ENCODE results near the gene ZNF429.
"Not testable (repeated sequence)": the region's sequence is repeated elsewhere in the genome, so short reads cannot be mapped to it uniquely, and the experiment has no call there.

The ZNF429 gene

DNA sequence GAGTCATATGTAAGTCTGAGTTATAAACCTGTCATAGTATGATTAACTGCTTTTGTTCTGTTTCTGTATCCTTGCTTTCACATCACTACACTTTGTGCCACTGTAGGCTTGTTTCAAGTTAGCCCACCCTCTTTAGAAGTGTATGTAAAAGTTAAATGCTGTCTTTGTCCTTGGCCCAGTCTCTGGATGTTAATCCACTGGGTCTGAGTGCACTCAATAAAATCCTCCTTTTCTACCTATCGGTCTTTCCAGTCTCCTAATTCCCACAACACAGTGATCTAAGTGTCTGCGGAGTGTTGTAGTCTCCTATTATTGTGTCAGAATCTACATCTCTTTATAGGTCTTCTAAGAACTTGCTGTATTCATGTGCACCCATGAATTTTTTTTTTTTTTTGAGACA lies 14.1 kb downstream of the ZNF429 start:
- DNase-seq: no peak

DNA sequence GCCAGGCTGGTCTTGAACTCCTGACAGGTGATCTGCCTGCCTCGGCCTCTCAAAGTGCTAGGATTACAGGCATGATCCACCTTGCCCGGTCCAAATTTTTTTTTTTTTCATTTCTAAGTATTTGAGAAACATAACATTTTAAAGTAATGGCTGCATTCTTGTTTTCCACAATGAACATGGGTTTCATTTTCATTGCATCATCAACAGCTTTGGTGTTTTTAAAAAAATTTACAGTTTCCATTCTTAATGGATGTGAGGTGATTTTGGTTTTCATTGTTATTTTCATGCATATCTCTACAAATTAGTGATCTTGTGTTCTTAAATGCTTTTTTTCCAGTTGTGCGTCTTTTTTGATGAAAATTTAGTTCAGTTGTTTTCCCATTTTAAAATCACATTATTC lies 27.5 kb downstream of the ZNF429 start:
- no peak for DNase-seq

DNA sequence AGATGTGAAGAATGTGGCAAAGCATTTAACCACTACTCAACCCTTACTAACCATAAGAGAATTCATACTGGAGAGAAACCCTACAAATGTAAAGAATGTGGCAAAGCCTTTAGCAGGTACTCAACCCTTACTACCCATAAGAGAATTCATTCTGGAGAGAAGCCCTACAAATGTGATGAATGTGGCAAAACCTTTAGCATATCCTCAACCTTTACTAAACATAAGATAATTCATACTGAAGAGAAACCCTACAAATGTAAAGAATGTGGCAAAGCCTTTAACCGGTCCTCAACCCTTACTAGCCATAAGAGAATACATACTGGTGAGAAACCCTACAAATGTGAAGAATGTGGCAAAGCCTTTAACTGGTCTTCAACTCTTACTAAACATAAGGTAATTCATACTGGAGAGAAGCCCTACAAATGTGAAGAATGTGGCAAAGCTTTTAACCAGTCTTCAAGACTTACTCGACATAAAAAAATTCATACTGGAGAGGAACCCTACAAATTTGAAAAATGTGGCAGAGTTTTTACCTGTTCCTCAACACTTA lies 31.4 kb downstream of the ZNF429 start:
- DNase-seq: not testable (repeated sequence)

DNA sequence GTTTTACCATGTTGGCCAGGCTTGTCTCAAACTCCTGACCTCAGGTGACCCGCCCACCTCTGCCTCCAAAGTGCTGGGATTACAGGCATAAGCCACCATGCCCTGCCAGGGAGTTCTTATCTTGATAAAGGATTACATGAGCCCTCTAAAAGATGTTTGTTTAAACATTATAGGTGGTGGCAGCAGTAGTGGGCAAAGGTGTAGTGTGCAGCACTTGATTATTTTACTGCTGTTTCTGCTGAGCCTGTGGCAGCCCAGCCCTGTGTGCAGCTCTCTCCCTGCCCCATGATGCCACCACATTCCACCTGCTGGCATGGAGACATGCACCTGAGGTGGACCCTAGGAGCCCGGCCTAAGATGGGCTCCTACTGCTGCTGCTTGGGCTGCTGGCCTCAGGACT lies 54.0 kb downstream of the ZNF429 start:
- no peak for DNase-seq

DNA sequence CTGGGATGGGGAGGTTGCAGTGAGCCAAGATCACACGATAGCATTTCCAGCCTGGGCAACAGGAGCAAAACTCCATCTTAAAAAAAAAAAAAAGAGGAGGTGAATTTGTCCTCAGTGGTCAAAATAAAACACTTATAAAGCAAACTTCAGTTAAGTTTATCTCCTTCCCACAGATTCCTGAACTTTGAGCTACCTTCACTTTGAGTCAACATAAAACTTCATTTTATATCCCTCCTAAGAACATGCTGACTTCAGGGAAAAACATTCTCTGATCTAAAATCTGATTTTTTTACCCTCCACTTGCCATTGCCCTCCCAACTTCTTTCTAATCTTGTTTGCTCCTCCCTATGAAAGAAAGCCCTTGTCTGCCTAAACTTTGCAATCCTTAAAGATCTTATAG lies 59.0 kb downstream of the ZNF429 start:
- no peak for DNase-seq

DNA sequence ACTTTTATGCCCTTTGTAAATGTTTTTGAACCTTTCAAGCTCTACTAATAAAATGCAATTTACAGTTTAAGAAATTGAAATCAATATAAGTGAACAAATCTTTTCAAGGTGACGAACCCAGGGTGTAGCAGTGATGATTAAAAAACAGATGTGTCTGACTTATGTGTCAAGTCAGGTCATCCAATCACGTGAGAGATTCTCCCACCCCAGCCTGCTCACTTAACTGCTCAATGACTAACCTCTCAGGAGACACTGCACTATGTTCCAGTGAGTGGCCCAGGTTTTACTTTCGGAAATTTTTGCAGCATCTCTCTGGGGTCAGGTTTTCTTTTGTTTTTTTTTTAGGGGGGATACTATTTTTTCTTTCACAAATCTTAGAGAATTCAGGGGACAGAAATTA lies 60.7 kb downstream of the ZNF429 start:
- DNase-seq: no peak

DNA sequence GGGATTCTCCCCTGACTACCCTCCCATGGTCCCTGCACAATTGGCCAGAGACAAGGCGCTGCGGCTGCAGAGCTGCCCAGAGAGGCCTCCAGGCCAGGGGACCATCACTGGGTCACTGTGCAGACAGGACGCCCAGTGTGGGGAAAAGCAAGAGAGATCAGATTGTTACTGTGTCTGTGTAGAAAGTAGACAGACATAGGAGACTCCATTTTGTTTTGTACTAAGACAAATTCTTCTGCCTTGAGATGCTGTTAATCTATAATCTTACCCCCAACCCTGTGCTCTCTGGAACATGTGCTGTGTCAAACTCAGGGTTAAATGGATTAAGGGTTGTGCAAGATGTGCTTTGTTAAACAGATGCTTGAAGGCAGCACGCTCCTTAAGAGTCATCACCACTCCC lies 62.4 kb downstream of the ZNF429 start:
- not testable (repeated sequence) for DNase-seq

DNA sequence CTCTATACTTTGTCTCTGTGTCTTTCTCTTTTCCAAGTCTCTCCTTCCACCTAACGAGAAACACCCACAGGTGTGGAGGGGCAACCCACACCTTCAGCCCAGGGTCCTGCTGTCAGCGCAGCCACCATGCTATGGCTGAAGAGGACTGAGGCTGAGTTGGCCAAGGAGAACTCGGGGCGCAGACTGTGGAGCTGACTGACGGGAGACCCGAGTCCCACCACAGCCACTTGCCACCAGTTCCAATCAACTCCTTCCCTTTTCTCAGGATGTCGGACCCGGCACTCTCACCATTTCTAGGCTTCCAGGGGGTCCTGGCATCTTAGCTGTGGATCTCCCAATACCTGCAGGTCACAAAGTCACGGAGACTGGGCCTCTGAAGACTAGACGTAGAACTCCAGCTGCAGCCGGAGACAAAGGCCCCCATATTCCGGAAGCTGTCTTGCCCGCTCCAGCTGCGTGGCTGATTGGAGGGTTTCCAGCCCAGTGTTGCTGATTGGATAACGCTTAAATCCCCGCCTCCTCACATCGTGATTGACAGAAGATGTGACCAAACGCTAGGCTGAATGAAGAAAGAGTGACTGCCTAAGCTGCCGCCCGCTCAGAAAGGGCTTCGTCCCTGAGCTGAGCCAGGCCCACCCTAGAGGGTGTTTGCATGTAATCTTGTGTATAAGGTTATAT lies 63.6 kb downstream of the ZNF429 start:
- DNase-seq: peak; percentile 97

DNA sequence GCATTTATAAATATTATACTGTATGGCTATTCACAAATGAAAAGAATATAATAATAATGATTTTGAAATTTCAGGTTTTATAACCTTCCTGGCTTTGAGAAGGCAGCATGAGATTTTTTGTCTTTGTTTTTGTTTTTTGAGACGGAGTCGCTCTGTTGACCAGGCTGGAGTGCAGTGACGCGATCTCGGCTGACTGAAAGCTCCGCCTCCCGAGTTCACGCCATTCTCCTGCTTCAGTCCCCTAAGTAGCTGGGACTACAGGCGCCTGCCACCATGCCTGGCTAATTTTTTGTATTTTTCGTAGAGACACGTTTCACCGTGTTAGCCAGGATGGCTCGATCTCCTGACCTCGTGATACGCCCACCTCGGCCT lies 64.1 kb downstream of the ZNF429 start:
- peak; percentile 43 to 61 for DNase-seq

DNA sequence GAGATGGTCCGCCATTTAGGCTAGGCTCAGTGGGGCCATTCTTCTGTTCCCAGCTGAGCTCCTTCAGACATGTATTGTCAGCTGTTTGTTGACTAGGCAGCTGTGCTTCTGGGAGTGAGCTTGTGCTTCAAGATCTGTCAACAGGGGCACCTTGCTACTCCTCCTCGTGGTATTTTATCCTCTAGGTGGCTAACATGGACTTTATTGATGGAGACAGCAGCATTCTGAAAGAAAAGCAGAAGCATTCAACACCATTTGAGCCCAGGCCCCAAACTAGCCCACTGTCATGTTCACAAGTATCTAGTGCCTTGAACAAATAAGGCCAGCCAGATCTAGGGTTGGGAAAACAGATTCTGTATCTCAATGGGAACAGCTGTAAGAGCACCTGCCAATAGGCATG lies 65.9 kb downstream of the ZNF429 start:
- DNase-seq: no peak

DNA sequence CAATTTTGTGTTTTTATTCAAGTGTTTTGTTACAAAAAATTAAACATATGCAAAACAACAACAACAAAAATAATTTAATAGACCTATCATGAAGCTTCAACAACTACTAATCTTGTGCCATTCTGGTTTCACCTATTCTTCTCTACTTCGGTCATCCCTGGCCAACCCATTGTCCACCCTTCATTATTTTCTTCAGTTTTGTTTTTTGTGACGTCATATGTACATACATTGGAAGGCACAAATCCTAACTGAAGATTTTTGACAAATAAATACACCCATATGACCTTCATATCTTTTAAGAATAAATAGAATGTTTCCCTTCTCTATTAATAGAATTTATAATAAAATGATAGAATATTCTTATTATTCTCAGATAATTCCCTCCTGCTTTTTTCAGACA lies 69.2 kb downstream of the ZNF429 start:
- no peak for DNase-seq

DNA sequence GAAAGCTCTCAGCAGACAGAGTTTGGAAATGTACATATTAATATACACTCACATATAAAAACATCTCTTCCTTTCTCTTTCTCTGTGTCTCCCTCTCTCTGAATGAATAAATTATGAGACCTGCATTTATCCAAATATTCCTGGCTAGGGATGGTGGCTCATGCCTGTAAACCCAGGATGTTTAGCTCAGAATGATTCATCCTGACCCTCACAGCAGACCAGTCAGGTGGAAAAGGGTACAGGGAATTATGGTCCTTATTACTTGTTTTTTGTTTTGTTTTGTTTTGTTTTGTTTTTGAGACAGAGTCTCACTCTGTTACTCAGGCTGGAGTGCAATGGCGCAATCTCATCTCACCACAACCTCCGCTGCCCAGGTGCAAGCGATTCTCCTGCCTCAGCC lies 71.1 kb downstream of the ZNF429 start:
- DNase-seq: no peak

DNA sequence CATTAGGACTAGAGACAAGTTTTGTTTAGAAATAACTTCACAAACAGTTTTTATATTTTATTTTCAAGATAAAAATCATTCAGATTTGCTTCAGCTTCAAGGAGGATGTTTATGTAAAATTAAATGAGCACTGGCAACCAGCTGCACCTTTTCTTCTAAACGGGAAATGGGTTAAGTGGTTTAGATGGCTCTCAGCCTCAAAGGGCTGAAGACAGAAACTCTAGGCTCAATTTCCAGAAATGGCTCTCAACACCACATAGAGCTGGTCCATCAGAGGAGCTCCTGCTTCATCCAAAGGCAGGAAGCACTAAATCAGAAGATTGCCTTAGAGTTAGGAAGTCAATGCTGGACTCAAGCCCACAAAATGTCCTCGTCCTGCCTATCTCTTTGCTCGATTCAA lies 74.7 kb downstream of the ZNF429 start:
- no peak for DNase-seq

DNA sequence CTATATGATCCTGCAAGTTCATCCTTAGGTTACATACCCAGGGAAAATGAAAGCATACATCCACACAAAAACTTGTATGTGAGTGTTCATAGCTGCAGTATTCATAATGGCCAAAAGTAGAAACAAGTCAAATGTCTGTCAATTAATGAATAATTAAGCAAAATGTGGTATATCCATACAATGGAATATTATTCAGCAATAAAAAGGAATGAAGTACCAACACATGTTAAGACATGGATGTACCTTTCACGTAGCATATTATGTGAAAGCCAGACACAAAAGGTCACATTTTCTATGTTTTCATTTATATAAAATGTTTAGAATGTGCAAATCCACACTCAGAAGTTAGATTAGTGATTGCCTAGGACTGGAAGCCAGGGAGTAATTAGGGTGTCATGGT lies 75.4 kb downstream of the ZNF429 start:
- no peak for DNase-seq

DNA sequence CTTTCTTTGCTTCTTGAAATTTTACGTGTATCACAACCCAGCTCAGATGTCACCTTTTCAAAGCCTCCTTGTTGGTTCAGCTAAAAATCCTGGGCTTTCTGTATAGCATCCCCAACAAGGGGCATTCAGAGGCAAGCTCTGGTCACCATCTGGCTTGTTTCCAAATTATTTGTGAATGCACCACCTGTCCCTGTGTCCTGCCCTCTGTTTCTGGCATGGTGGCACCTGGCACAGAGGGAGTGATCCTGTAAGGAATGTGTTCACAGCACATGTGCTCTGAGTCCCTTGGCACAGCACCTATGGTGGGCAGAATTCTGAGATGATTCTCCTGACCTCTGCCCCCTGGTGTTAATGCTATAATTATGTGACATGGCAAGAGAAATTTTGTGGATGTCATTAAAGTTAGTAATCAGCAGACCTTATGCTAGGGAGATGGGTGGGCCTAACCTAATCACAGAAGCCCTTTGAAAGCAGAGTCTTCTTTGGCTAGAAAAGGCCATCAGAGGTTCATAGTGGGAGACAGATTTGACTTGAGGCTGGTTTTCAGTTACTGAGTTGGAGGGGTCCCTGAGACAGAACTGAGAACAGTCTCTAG lies 76.3 kb downstream of the ZNF429 start:
- peak in 1 of 2 experiments; percentile 30 for DNase-seq

DNA sequence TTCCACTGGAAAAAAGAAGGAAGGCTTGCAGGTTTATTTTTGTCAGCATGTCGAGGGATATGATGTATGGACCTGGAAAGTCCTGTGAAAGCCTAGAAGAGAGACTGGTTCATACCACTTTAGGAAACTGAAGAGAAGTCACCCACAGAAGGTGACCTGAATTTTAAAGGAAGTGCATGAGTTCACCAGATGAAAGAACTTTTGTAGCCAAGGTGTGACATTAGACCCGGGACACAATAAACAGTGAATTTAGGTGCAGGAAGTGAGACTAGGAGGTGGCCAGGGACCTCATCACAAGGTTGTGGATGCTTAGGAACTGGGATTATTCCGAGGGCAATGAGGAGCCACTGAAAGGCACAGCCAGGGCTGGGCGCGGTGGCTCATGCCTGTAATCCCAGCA lies 79.1 kb downstream of the ZNF429 start:
- no peak for DNase-seq

DNA sequence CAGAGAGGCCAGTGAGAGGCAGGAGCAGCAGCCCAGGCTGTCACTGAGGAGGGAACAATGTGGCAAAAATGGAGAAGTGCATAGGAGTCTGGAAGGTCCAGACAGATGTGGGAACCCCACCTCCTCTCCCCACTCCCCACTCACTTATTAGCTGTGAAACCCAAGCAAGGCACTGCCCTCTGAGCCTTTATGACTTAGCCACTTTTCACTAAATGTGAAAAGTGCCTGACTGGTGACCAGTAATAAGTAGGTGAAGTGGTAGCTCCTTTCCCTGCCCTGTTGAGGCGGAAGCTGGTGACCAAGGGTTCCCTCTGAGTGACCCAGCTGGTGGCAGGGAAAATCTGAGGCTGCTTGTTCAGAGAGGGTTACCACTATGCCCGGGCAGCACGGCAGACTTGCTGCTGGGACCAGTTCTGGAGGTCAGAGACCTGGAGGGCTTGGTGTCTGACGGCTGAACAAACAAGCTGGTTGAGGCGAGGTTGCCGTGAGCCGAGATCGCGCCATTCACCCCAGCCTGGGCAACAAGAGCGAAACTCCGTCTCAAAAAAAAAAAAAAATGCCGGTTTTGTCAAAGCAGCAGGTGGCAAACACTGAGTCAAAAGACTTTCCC lies 80.0 kb downstream of the ZNF429 start:
- DNase-seq: no peak

DNA sequence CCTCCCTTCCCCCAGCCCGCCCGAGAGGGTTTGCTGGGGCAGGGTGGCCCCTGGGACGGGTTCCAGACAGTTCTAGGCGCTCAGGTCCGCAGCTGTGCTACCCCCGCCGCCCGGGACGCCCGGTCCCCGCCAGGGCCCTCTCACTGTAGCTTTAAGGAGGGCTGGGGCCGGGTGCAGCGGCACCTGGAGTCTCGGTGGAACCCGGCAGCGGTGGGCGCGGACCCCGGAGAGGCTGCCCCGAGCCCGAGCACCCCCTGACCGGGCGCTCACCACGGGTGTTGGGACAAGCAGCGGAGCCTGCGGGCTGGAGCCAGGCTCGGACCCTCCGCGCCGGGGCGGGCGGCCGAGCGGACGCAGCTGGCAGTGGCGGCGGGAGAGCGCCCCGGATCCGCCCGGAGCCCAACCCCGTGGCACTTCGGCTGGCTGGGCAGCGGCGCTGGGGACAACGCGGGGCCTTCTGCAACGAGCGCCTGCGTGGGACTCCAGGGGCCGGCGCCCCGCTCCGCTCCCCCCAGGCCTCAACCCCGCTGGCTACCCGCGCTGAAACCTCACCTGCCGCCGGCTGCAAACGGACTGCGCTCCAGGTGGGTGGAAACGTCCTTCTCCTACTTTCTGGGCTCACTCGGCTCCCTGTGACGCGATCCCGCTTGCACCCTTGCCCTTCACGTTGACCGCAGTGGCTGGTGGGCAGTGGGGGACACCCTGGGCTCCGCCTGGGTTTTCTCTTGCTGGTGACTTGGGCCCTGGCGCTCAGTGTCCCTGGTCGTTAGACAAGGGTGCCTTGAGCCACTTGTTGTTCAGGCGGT lies 81.1 kb downstream of the ZNF429 start:
- DNase-seq: no peak

DNA sequence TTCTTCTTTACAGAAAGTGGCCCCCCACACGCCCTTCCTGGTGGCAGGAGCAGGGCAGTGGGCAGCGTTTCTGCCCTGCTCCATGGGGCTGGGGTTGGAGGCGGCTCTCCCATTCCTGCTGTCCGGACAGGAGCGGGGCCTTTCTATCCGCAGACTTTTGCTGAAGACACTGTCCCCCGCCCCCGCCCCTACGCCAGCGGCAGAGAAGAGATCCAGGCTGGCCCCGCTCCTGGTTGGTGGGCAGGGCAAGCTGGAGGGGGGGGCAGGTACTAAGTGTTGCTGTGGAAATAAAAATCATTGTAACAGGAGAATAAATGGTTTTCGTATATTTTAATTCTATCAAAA lies 81.7 kb downstream of the ZNF429 start:
- no peak for DNase-seq

DNA sequence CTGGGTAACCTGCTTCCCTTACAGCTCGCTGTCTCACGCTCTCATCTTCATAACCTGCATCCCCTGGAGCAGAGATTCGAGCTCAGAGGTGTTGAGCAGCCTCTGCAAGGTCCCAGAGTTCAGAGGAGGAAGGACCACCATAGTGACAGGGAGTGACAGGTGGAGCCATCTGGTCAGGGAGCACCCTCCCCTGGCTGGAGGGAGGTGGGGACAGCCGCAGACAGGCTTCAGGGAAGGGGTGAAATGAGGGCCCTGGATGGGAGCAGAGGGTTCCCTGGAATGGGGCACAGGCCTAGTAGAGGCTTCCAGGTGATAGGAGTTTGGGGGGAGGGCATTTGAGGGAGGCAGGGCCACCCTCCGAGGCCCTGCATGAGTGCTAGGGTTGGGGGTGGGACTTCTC lies 82.1 kb downstream of the ZNF429 start:
- no peak for DNase-seq

DNA sequence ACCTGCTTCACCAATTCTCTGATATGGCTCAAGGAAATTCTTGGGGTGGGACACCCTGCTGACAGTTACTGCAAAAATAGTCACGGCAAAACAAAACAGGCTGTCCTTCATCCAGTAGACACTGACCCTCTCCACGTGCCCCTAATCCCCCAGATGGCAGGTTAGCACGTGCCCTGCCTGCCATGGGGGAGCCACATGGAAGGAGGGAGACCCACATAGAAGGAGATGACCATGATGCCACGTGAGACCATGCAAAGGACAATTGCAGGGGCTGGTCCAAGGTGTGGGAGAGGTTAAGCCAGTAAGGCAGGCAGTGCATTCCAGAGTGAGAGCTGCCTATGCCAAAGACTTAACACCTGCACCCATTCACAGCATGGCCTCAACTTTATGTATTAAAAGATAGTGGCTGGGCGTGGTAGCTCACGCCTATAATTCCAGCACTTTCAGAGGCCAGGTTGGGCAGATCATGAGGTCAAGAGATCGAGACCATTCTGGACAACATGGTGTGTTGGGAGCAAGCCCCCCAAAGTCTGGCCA lies 82.7 kb downstream of the ZNF429 start:
- no peak for DNase-seq

DNA sequence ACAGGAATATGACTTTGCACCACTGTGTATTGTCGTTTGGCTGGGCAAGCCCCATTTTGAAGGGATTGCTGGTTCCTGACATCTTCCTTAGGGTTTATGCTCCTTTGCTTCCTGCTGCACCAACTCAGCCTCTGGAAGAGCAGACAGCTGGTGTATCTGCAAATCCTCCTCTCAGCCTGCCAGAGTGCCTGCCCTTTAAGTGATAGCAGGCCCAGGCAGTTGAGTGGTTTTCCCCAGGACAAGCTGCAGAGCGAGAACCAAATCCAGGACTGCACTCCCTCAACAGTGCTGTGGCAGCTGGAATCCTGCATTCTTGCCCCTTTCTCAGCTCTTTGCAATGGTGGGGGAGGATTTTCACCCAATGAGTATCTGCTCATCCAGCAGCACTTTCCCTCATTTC lies 85.5 kb downstream of the ZNF429 start:
- DNase-seq: no peak

DNA sequence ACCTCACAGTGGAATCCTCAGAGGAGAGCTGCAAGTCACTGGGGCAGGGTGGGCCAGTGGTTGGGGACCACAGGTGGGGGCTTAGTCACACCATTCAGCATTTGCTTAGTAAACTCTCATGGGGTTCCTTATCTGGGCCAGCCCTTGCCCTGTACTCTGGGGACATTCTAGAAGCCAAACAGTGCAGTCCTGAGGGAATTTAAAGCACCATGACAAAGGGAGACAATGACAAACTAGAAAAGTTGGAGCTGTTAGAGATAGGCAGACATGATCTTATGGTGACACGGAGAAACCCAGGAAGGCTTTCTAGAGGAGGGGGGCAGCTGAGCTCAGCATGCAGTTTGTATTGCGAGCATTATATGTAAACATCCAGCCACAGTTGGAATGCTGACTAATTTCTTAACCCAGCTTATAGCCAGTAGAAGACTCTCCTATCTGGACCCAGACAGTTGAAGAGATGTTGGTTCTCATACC lies 87.6 kb downstream of the ZNF429 start:
- no peak for DNase-seq
